Adrenal gland (tissue), 12 donors: Measurements from ENCODE around the gene PPP1R14D. TPM values are rescaled to one million over a fixed set of nuclear protein-coding genes. Genes with fewer than 3 reads are reported as not detected.

ENCODE experiments used
- DNase-seq, 7 donors: peaks; one replicate each; pipeline ENCODE4 v3.0.0-alpha.2; 2019 to 2020
- H3K27ac ChIP-seq, 5 donors: fragments of 200-600 bp; sonication (generic) in 4 of 5; 1 replicate in 3 of 5; 2 replicates in 2 of 5; pipeline versions ENCODE4 v1.5.1 to v1.8.0; 2016 to 2020; ENCODE audit warnings: mild to moderate bottlenecking in 1 of 5
- H3K27me3 ChIP-seq: fragments of 200-600 bp; 2 replicates; pipeline ENCODE4 v1.8.0; 2021
- H3K36me3 ChIP-seq, 2 donors: fragments of 200-600 bp; replicated peaks in 1 of 2; 1 replicate in 1 of 2; 2 replicates in 1 of 2; pipeline versions ENCODE4 v1.5.1 to v1.8.0; 2018 to 2022
- H3K4me1 ChIP-seq, 2 donors: fragments of 200-600 bp; replicated peaks in 1 of 2; 1 replicate in 1 of 2; 2 replicates in 1 of 2; pipeline versions ENCODE4 v1.5.1 to v1.8.0; 2018 to 2021
- H3K4me3 ChIP-seq, 4 donors: fragments of 200-600 bp; sonication (generic) in 3 of 4; one replicate each; pipeline ENCODE4 v1.5.1; 2016 to 2018
- H3K9me3 ChIP-seq, 3 donors: fragments of 200-600 bp; sonication (generic) in 1 of 3; replicated peaks in 1 of 3; 1 replicate in 2 of 3; 2 replicates in 1 of 3; pipeline versions ENCODE4 v1.5.1 to v1.8.0; 2016 to 2021
- CTCF ChIP-seq, 6 experiments: fragments of 450-650 bp in 4 of 6; fragments of 200-600 bp in 2 of 6; sonication (generic) in 1 of 6; IDR thresholded peaks; 1 replicate in 5 of 6; 2 replicates in 1 of 6; pipeline versions ENCODE4 v1.5.1 to v1.8.0; 2016 to 2021; ENCODE audit warnings: antibody characterized with exemption in 6 of 6, mild to moderate bottlenecking in 2 of 6, moderate library complexity in 1 of 6
- POLR2A ChIP-seq, 2 donors: fragments of 450-650 bp; IDR thresholded peaks; one replicate each; pipeline ENCODE4 v1.6.1; 2017; ENCODE audit warnings: antibody characterized with exemption in 2 of 2, mild to moderate bottlenecking in 2 of 2, moderate library complexity in 1 of 2
- WGBS, 4 donors: extraction: QIAGEN DNeasy Blood & Tissue Kit in 2 of 4; methylation state at CpG; one replicate each; pipeline versions ENCODE4 v1.1.5 to v1.1.7; 2013 to 2017; 5-methylcytosine and 5-hydroxymethylcytosine counted together
- intact Hi-C, 2 donors: fragments of 100-400 bp; cut with DNase I; formaldehyde crosslinking; loops; one replicate each; pipeline versions ENCODE4 v1.14.1 to v1.15.0; 2022 to 2023
- polyA plus RNA-seq, 3 donors: library from polyadenylated mRNA; stranded (reverse); fragments of 200-250 nt in 2 of 3; fragments of 350-450 nt in 1 of 3; fragmentation: Illumina TruSeq in 1 of 3; extraction: RNeasy Lipid Tissue Mini Kit (QIAGEN cat#74804) in 1 of 3; gene quantifications; one replicate each; pipeline ENCODE4 v1.2.3, GENCODE V29; 2013 to 2014
- small RNA-seq, 2 donors: library from RNA; depleted of rRNA; stranded (forward); fragments of <200 nt; gene quantifications; one replicate each; pipeline ENCODE3, GENCODE V24; 2016
- total RNA-seq, 9 donors: library from RNA; depleted of rRNA in 4 of 9; stranded (reverse); fragments of >200 nt in 4 of 9; fragments of 120-200 nt in 1 of 9; fragmentation: NEBNext Ultra II Directional in 1 of 9; extraction: Animal tissue kit (Norgen Biotek cat#: 25700) in 1 of 9; gene quantifications; one replicate each; pipeline versions ENCODE4 v1.1.0 to v1.2.4, GENCODE V29; 2013 to 2023
- donor health status: healthy with polysubstance abuse.
- donor health status: Bipolar disorder and iron deficiency.
- donor health status: DM: yes; HTN: yes; CAD: no.
- donor health status: DM: no; HTN: no; CAD: no.
- donor health status: DM: no; HTN: no; CAD: no.
- donor health status: DM: yes; HTN: yes; CAD: no.

The PPP1R14D gene
- total and polyA plus RNA-seq, 12 donors, result not detected

- intact Hi-C loops, result no loop called here
- peak overlapping the region in 2 of 5 donors; percentile 78 to 88 for H3K27ac ChIP-seq
- peaks cover 0 to 7% of the 10 kb centered on the region in 2 donors for H3K36me3 ChIP-seq
Observed at GRCh38 chr15:40766906-40767837, 61.3 kb downstream of the PPP1R14D start.

GRCh38 chr15:40766194-40766815 lies 62.2 kb downstream of the PPP1R14D start:
- H3K9me3 ChIP-seq, result no peaks in the 10 kb centered on the region
- H3K27me3 ChIP-seq, result no peaks in the 10 kb centered on the region
- DNase-seq, result peak in 1 of 7 donors; percentile 18
- 45 to 74% (median 52%) methylated on average over 5 to 7 of the region's 7 CpGs for WGBS, 4 donors
- H3K27ac ChIP-seq, result peak overlapping the region in 3 of 5 donors; percentile 13 to 88 (median 78)
- H3K4me3 ChIP-seq, result no peak overlapping the region
- no peak for TF ChIP-seq CTCF (IDR thresholded peaks at IDR 0.05)
- TF ChIP-seq POLR2A (IDR thresholded peaks at IDR 0.05), result no peak
- intact Hi-C loops, result no loop called here
- peaks cover 46 to 55% of the 10 kb centered on the region in 2 donors for H3K4me1 ChIP-seq
- no peaks in the 10 kb centered on the region for H3K36me3 ChIP-seq

More at GRCh38 chr15:40766906-40767837, 61.3 kb downstream of the PPP1R14D start:
- no peaks in the 10 kb centered on the region for H3K9me3 ChIP-seq
- no peak overlapping the region for H3K4me3 ChIP-seq
- 68 to 69% (median 68%) methylated on average over 20 to 32 of the region's 32 CpGs for WGBS, 4 donors
- no peaks in the 10 kb centered on the region for H3K27me3 ChIP-seq
- H3K4me1 ChIP-seq, result peaks cover 46 to 55% of the 10 kb centered on the region in 2 donors
- peak; percentile 59 to 90 (median 85) for DNase-seq
- TF ChIP-seq CTCF (IDR thresholded peaks at IDR 0.05) (no peak), POLR2A (IDR thresholded peaks at IDR 0.05) (peak in 1 of 2 donors; percentile 20)

Small RNA genes lying within 50 kb of the gene (small RNA-seq; reads per million reads assigned to genes)
- gene AC025166.1, result 0 reads per million in 2 donors

Other genes starting within 250 kb of the PPP1R14D start
- gene KNL1, start 234.5 kb downstream of the PPP1R14D start, total RNA-seq, result 1 to 10 TPM in 8 of 9 donors, under 1 TPM in 1; 0.69 to 7.9 (median 1.7) TPM
- under 1 TPM; 0.13 to 0.77 (median 0.16) TPM for gene KNL1, start 234.5 kb downstream of the PPP1R14D start, polyA plus RNA-seq
- 1 to 10 TPM in 4 of 9 donors, under 1 TPM in 3, not detected in 2; 0.47 to 5.2 (median 1.1) TPM for gene RAD51, start 133.5 kb downstream of the PPP1R14D start, total RNA-seq
- gene RAD51, start 133.5 kb downstream of the PPP1R14D start, polyA plus RNA-seq, result under 1 TPM in 2 of 3 donors, not detected in 1; 0.74 to 0.82 TPM
- 10 to 100 TPM; 20.6 to 50.1 (median 33.9) TPM for gene RMDN3, start 73.5 kb downstream of the PPP1R14D start, total RNA-seq
- 10 to 100 TPM; 19.2 to 45.4 (median 22.4) TPM for gene RMDN3, start 73.5 kb downstream of the PPP1R14D start, polyA plus RNA-seq
- gene GCHFR, start 64.6 kb downstream of the PPP1R14D start, total RNA-seq, result 10 to 100 TPM in 8 of 9 donors, 1 to 10 TPM in 1; 7.8 to 77.3 (median 19.9) TPM
- gene GCHFR, start 64.6 kb downstream of the PPP1R14D start, polyA plus RNA-seq, result 10 to 100 TPM in 2 of 3 donors, 1 to 10 TPM in 1; 6.1 to 27.0 (median 23.6) TPM
- gene C15orf62, start 58.7 kb downstream of the PPP1R14D start, total RNA-seq, result 1 to 10 TPM in 1 of 9 donors, under 1 TPM in 4, not detected in 4; 0.11 to 1.1 (median 0.46) TPM
- gene C15orf62, start 58.7 kb downstream of the PPP1R14D start, polyA plus RNA-seq, result under 1 TPM; 0.07 to 0.97 (median 0.27) TPM
- 10 to 100 TPM; 11.0 to 35.1 (median 27.3) TPM for gene ZFYVE19, start 21.6 kb downstream of the PPP1R14D start, total RNA-seq
- 10 to 100 TPM; 12.0 to 25.3 (median 24.1) TPM for gene ZFYVE19, start 21.6 kb downstream of the PPP1R14D start, polyA plus RNA-seq
- gene DNAJC17, start 21.2 kb downstream of the PPP1R14D start, total RNA-seq, result 10 to 100 TPM; 27.4 to 88.6 (median 42.2) TPM
- gene DNAJC17, start 21.2 kb downstream of the PPP1R14D start, polyA plus RNA-seq, result 100 to 1,000 TPM in 2 of 3 donors, 10 to 100 TPM in 1; 33.0 to 174 (median 170) TPM
- 1 to 10 TPM in 6 of 9 donors, under 1 TPM in 3; 0.17 to 5.1 (median 1.3) TPM for gene SPINT1, start 15.3 kb upstream of the PPP1R14D start, total RNA-seq
- gene SPINT1, start 15.3 kb upstream of the PPP1R14D start, polyA plus RNA-seq, result 1 to 10 TPM in 2 of 3 donors, under 1 TPM in 1; 0.46 to 1.3 (median 1.1) TPM
- gene RHOV, start 45.5 kb upstream of the PPP1R14D start, total RNA-seq, result under 1 TPM in 2 of 9 donors, not detected in 7; 0.11 to 0.34 TPM
- under 1 TPM in 2 of 3 donors, not detected in 1; 0.13 to 0.16 TPM for gene RHOV, start 45.5 kb upstream of the PPP1R14D start, polyA plus RNA-seq
- 10 to 100 TPM; 18.0 to 43.4 (median 35.0) TPM for gene VPS18, start 65.7 kb upstream of the PPP1R14D start, total RNA-seq
- 10 to 100 TPM in 1 of 3 donors, 1 to 10 TPM in 2; 8.9 to 16.0 (median 10.0) TPM for gene VPS18, start 65.7 kb upstream of the PPP1R14D start, polyA plus RNA-seq
- gene DLL4, start 100.6 kb upstream of the PPP1R14D start, total RNA-seq, result 10 to 100 TPM in 2 of 9 donors, 1 to 10 TPM in 7; 1.9 to 15.9 (median 4.9) TPM
- 1 to 10 TPM in 2 of 3 donors, under 1 TPM in 1; 0.66 to 3.9 (median 3.6) TPM for gene DLL4, start 100.6 kb upstream of the PPP1R14D start, polyA plus RNA-seq
- gene CHAC1, start 124.8 kb upstream of the PPP1R14D start, total RNA-seq, result 1 to 10 TPM in 4 of 9 donors, under 1 TPM in 4, not detected in 1; 0.24 to 2.4 (median 0.95) TPM
- 1 to 10 TPM in 2 of 3 donors, under 1 TPM in 1; 0.55 to 1.3 (median 1.3) TPM for gene CHAC1, start 124.8 kb upstream of the PPP1R14D start, polyA plus RNA-seq